Femur (tissue), 1 donor: ENCODE data around the gene CHRM3.

Experiments
- DNase-seq: peaks from one replicate; pipeline ENCODE4 v3.0.0-alpha.2; 2017

CHRM3 gene

DNA sequence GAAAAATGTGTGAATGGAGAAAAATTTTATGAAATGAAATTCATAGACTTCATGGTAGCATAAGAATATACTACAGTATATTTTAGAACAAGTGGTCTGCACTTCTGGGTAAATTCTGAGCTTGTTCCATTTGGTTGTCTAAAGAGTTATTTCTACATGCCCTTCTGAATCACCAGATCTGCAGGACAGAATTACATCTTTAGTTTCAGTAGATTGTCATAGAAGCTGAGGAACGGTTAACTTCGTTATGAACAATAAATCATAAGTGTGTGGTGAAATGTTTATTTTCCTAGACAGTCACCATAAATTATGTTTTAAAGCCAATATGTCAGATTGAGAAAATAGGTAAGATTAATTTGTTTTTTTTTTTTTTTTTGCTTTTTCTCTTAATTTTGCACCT is 30.9 kb downstream of the CHRM3 start:
- DNase-seq = no peak

DNA sequence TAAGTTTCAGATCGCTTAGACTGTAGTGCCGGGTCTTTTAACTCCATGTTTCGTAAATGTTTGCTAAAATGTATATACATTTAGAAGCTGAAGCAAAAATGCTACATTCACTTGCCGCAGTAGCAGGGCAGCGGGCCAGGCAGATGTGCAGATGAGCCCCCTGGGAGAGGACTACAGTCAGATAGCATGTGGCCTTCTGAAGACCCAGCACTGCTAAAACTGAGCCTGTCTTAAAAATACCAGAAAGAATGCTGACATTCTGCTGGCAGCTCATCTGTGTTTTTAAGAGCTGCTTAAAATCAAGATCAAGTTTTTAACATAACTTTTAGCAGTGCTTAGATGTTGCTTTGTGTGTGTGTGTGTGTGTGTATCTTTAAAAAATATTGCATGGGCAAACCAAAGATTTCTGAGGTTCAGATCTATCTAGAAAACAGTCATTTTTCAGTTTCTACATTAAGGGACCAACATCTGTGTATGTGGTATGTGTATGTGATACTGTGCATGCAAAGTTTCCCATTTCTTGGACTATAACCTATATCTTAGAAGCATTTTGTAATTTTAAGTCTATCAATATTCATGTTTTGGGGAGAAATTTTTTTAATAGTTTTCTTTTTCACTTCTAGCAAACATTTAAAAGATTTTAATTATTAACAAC is 31.7 kb downstream of the CHRM3 start:
- DNase-seq = no peak

DNA sequence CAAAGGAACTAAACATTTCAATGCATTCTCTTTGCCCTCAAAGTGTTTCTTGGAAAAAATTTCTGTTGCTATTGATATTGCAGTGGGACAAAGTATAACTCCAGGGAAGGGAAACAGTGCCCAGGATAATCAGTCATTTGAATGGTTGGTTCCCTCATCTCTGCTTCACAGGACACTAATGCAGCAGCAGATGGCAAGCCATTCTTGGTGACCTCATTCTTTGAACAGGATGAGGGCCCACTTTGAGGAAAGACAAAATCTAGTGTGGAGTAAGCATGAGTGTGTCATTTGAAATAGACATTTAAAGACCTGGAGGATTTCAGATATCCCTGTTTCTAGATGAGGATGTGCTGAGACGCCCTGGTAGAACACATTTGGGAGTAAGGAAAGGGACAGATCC is 32.3 kb downstream of the CHRM3 start:
- DNase-seq = no peak

DNA sequence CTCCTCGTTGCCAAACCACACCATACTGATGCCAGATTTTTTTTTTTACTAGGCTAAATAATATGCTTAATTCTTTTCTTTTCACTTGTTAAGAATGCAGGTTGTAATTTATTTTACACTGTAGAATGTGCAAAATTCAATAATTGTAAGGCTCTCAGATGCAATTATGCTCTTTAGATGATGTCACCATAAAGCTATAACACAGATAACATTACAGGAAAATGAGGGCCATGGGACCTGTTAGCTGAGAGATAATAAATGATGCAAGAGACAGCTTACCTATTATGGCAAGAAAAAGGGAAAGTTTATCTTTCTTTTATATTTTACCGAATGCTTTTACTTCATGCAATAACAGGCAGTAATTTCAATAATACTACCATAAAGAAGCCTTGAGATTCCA is 35.4 kb downstream of the CHRM3 start:
- DNase-seq = no peak

DNA sequence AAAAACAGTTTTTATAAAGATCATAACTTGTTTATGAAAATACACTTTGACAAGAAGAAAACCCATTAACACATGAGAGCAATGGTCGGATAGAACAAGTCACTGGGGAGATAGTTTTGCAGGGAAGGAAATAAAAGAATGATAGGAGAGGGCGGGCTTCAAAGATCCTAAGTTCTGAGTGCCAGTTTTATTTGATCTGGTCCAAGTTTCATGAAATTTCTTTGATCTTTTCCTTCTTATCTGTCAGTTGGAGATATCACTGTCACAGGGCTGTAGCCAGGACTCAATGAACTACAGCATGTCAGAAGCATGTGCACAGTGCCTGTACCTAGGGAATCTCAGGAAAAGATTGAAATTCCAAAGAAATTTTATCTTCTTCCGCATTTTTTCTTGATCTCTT is 36.5 kb downstream of the CHRM3 start:
- DNase-seq = no peak

DNA sequence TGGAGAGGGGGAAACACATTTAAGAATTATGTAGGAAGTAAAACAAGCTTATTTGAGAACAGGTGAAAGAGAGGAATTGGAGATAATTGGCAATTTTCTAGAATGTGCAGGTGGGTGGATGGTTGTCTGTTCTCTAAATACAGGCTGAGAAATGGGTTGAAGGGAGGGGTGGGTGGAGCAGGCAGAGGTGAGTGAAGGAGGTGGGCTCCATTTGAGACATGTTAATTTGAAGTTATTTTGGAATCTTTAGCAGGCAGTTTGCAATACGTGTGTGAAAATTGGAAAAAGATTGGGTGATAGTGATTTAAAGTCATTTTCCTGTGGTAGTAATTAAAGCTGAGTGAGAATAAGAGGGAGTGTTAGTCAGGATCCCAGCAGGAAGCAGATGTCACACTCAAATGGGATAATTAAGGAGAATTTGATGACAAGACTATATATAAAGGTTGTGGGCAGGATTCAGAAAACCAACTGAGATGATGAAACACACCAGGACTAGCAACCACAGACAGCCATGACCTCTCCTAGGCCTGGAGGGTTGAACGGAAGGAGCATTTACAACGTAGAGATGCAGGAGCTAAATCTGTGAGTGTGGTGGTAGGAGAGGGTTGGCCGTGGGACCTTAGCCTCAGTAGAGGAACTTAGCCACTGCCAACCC is 40.6 kb downstream of the CHRM3 start:
- DNase-seq = no peak

DNA sequence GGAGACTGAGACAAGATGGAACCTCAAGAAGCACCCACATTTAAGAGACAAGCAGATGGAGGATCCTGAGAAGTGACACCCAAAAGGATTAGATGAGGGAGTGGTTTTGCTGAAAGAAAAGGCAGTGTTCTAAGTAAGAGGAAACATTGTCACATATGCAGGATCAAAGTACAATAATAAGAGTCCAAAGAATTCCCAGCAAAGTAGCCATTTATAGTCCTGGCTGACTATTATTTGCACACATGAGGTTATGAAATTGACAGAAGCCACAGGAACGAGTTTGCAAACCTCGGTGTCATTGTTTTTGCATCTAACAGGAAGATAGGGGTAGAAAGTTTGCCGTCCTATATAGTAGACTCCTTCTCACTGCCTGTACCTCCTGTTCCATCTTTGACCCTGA is 41.3 kb downstream of the CHRM3 start:
- no peak for DNase-seq

DNA sequence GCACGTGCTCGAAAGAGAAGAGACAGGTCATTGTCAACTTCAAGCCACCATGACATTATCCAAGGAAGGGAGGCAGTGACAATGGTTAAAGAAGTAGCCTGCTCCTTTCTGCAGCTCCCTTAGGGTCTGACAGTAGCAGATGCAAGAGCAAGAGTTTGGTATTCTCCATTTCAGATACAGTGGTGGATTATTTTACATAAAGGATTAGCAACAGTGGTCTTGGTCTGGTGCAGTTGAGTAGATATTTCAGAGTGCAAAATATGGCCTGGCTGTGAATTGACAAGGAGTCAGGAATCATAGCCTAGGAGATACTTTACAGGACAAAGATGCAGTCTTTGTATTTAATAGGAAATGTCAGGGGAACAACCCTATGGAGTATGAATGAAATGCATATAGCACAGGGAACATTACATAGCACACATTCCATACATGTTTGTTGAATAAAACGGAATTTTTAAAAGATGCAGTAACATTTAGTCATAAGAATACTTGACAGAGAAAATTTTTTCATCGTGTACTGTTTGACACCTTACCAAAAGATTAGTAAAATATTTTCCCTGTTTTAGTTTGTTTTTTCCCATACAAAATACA is 41.8 kb downstream of the CHRM3 start:
- no peak for DNase-seq

DNA sequence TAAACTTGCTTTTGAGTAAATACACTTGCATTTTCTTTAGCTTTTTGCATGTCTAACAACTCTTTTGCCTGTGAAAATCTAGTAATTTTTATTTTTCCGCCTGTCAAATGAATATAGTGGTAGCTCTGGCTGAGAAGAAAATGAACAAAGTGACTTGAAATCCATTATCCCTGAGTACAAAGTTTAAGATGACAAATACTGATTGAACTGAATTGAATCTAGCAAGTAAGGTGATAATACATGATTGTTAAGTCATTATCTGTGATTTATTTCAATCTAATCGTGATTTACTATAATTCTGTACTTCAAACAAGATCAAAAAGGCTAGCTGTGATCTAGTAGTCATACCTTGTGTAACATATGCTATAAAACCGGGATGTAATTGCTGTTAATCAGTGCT is 42.8 kb downstream of the CHRM3 start:
- DNase-seq = no peak

DNA sequence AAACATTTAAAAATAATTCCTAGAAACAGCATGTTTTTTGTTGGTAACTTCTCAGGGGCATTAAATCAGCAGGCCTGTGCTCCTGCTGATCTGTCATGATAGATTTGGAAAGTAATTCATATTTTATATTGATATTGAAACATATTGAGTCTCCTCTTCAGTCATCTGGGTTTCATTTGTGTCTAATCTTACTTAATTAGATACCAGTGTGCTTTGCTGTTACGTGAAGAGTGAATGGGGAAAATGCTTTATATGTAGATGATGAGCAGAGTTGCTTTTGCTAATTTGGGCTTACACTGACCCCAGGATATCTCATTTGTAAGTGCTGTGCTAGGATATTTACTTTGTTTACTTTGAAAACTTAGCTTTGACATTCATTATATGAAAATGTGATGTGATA is 45.9 kb downstream of the CHRM3 start:
- DNase-seq = no peak

DNA sequence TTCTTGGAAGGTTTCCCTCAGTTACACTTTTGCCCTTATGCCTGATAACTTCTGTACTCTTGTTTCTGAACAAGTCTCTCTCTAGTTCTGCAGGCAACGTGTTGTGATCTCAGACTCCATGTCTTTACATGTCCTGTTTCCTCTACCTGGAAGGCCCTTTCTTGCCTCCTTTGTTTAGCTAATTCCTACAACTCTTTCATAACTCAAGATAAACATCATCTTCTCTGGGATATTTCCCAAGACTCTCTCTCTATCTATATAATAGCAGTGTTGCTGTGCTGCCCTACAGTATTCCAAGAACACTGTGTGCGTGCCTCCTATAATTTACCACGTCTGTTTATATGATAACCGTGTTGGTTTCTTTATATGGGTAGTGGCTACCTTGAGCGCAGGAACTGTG is 47.8 kb downstream of the CHRM3 start:
- DNase-seq = no peak
